Testis (tissue), 3 donors: ENCODE measurements around the gene UVRAG. TPM values are rescaled to one million over a fixed set of nuclear protein-coding genes. Genes with fewer than 3 reads are reported as not detected.

Source experiments
- DNase-seq: peaks from one replicate; pipeline ENCODE4 v3.0.0-alpha.2; 2019
- H3K27ac ChIP-seq, 2 donors: fragments of 200-600 bp; sonication (generic); one replicate each; pipeline ENCODE4 v1.5.1; 2019
- H3K27me3 ChIP-seq: fragments of 200-600 bp; sonication (generic); one replicate; pipeline ENCODE4 v1.5.1; 2019
- H3K36me3 ChIP-seq: fragments of 200-600 bp; sonication (generic); one replicate; pipeline ENCODE4 v1.5.1; 2017; ENCODE audit warnings: low read depth; ENCODE audit errors: missing control alignments
- H3K4me1 ChIP-seq: fragments of 200-600 bp; sonication (generic); one replicate; pipeline ENCODE4 v1.5.1; 2019
- H3K4me3 ChIP-seq, 2 donors: fragments of 200-600 bp; sonication (generic); one replicate each; pipeline ENCODE4 v1.5.1; 2017 to 2019
- H3K9me3 ChIP-seq: fragments of 200-600 bp; sonication (generic); one replicate; pipeline ENCODE4 v1.5.1; 2017
- CTCF ChIP-seq, 3 experiments: fragments of 450-650 bp in 2 of 3; fragments of 200-600 bp in 1 of 3; sonication (generic) in 1 of 3; IDR thresholded peaks; one replicate each; pipeline ENCODE4 v1.5.1; 2016 to 2019; ENCODE audit warnings: antibody characterized with exemption in 3 of 3, mild to moderate bottlenecking in 2 of 3, moderate library complexity in 1 of 3
- POLR2A ChIP-seq: fragments of 450-650 bp; IDR thresholded peaks from one replicate; pipeline ENCODE4 v1.6.1; 2017; ENCODE audit warnings: antibody characterized with exemption, mild to moderate bottlenecking, moderate library complexity
- WGBS, 2 donors: methylation state at CpG; one replicate each; pipeline ENCODE4 v1.1.5; 2018; 5-methylcytosine and 5-hydroxymethylcytosine counted together
- intact Hi-C: fragments of 100-400 bp; cut with DNase I; formaldehyde crosslinking; loops from one replicate; pipeline ENCODE4 v1.15.1; 2023; ENCODE audit warnings: low total_unique reads
- polyA plus RNA-seq: library from polyadenylated mRNA; stranded (reverse); fragments of 350-450 nt; fragmentation: Illumina TruSeq; extraction: RNeasy Lipid Tissue Mini Kit (QIAGEN cat#74804); gene quantifications from one replicate; pipeline ENCODE4 v1.2.3, GENCODE V29; 2014; ENCODE audit warnings: low read depth, low replicate concordance; ENCODE audit not compliant: insufficient read depth
- total RNA-seq, 2 donors: library from RNA; depleted of rRNA; stranded (reverse); fragments of >200 nt; gene quantifications; one replicate each; pipeline ENCODE4 v1.2.3, GENCODE V29; 2016

The UVRAG gene
- total and polyA plus RNA-seq, 3 donors from 2014 or later: 10.8 to 22.4 (median 20.1) TPM

- H3K4me3 ChIP-seq: no peak overlapping the region
- H3K36me3 ChIP-seq: no peaks in the 10 kb centered on the region
- intact Hi-C loops: no loop called here
- TF ChIP-seq POLR2A: no peak
- no peak for TF ChIP-seq CTCF (IDR thresholded peaks at IDR 0.05)
- WGBS, 2 donors: 85 to 94% methylated on average over 3 of the region's 3 CpGs
- H3K4me1 ChIP-seq: no peaks in the 10 kb centered on the region
- H3K27me3 ChIP-seq: no peaks in the 10 kb centered on the region
- H3K9me3 ChIP-seq: no peaks in the 10 kb centered on the region
- H3K27ac ChIP-seq: no peak overlapping the region
- DNase-seq: no peak
Observed at GRCh38 chr11:76025817-76026216, 210.8 kb downstream of the UVRAG start.

GRCh38 chr11:76026281-76026680 lies 211.3 kb downstream of the UVRAG start:
- DNase-seq: no peak
- Histone ChIP-seq H3K4me1 (no peaks in the 10 kb centered on the region), H3K9me3 (no peaks in the 10 kb centered on the region), H3K27me3 (no peaks in the 10 kb centered on the region), H3K36me3 (no peaks in the 10 kb centered on the region), H3K4me3 (no peak overlapping the region), H3K27ac (no peak overlapping the region)
- intact Hi-C loops: no loop called here
- TF ChIP-seq POLR2A: no peak
- TF ChIP-seq CTCF (IDR thresholded peaks at IDR 0.05): no peak

- DNase-seq: no peak
- Histone ChIP-seq H3K9me3 (no peaks in the 10 kb centered on the region), H3K27ac (no peak overlapping the region), H3K4me3 (no peak overlapping the region), H3K36me3 (no peaks in the 10 kb centered on the region), H3K4me1 (no peaks in the 10 kb centered on the region), H3K27me3 (no peaks in the 10 kb centered on the region)
- no peak for TF ChIP-seq CTCF (IDR thresholded peaks at IDR 0.05)
- WGBS, 2 donors: 91 to 98% methylated on average over 1 of the region's 1 CpG
- intact Hi-C loops: no loop called here
Observed at GRCh38 chr11:76026862-76027261, 211.9 kb downstream of the UVRAG start.

GRCh38 chr11:76030286-76030685 lies 215.3 kb downstream of the UVRAG start:
- H3K27ac ChIP-seq: no peak overlapping the region
- no peaks in the 10 kb centered on the region for H3K27me3 ChIP-seq
- no peaks in the 10 kb centered on the region for H3K4me1 ChIP-seq
- TF ChIP-seq POLR2A: no peak
- TF ChIP-seq CTCF (IDR thresholded peaks at IDR 0.05): no peak
- 86 to 88% methylated on average over 5 of the region's 5 CpGs for WGBS, 2 donors
- H3K36me3 ChIP-seq: no peaks in the 10 kb centered on the region
- no peak overlapping the region for H3K4me3 ChIP-seq
- intact Hi-C loops: no loop called here
- H3K9me3 ChIP-seq: no peaks in the 10 kb centered on the region
- DNase-seq: no peak

GRCh38 chr11:76030968-76031590 lies 216.1 kb downstream of the UVRAG start:
- Histone ChIP-seq H3K36me3 (no peaks in the 10 kb centered on the region), H3K9me3 (no peaks in the 10 kb centered on the region), H3K27ac (no peak overlapping the region), H3K27me3 (no peaks in the 10 kb centered on the region), H3K4me1 (no peaks in the 10 kb centered on the region), H3K4me3 (no peak overlapping the region)
- TF ChIP-seq CTCF (IDR thresholded peaks at IDR 0.05) (no peak), POLR2A (no peak)
- WGBS, 2 donors: 87 to 88% methylated on average over 1 of the region's 1 CpG
- intact Hi-C loops: no loop called here
- no peak for DNase-seq
